Neural crest cell (in vitro differentiated cells): Measurements from ENCODE around the gene TANGO2. TPM values are rescaled to one million over a fixed set of nuclear protein-coding genes. Genes with fewer than 3 reads are reported as not detected.
A peak's percentile ranks its signal among the peaks of the same experiment; 100 is the strongest.

ENCODE experiments used
- DNase-seq: peaks from one replicate; pipeline ENCODE4 v3.0.0; 2021; ENCODE audit warnings: low read depth, mixed read lengths, low spot score
- H3K27ac Mint-ChIP-seq: one replicate; pipeline ENCODE4 v1.8.0; 2021; ENCODE audit warnings: mild to moderate bottlenecking, mixed read lengths; ENCODE audit not compliant: unreplicated experiment
- H3K27me3 Mint-ChIP-seq: 2 replicates; pipeline ENCODE4 v1.8.0; 2021; ENCODE audit warnings: low read depth, mild to moderate bottlenecking, mixed read lengths
- H3K36me3 Mint-ChIP-seq: 2 replicates; pipeline ENCODE4 v1.8.0; 2021; ENCODE audit warnings: low read depth, mild to moderate bottlenecking, mixed read lengths
- H3K4me1 Mint-ChIP-seq: 2 replicates; pipeline ENCODE4 v1.8.0; 2021; ENCODE audit warnings: mixed read lengths
- H3K4me3 Mint-ChIP-seq: one replicate; pipeline ENCODE4 v1.8.0; 2021; ENCODE audit warnings: mild to moderate bottlenecking, mixed read lengths
- H3K9me3 Mint-ChIP-seq: 2 replicates; pipeline ENCODE4 v1.8.0; 2021; ENCODE audit warnings: mixed read lengths
- total RNA-seq: library from RNA; stranded (reverse); gene quantifications from 2 replicates; pipeline ENCODE4 v1.2.1, GENCODE V29; 2021
- TF ChIP-seq, protein P1 (sequence below): fragments of 200-600 bp; sonication (generic); conservative IDR thresholded peaks from 2 replicates; pipeline ENCODE4 v1.5.0; 2021; ENCODE audit warnings: antibody characterized with exemption, mild to moderate bottlenecking

The TANGO2 gene
- total RNA-seq, 1 donor from 2014 or later: 13.4 TPM

GRCh38 chr22:20038574-20038973, 17.7 kb downstream of the TANGO2 start:
- DNase-seq: no peak
- TF ChIP-seq, protein P1, sequence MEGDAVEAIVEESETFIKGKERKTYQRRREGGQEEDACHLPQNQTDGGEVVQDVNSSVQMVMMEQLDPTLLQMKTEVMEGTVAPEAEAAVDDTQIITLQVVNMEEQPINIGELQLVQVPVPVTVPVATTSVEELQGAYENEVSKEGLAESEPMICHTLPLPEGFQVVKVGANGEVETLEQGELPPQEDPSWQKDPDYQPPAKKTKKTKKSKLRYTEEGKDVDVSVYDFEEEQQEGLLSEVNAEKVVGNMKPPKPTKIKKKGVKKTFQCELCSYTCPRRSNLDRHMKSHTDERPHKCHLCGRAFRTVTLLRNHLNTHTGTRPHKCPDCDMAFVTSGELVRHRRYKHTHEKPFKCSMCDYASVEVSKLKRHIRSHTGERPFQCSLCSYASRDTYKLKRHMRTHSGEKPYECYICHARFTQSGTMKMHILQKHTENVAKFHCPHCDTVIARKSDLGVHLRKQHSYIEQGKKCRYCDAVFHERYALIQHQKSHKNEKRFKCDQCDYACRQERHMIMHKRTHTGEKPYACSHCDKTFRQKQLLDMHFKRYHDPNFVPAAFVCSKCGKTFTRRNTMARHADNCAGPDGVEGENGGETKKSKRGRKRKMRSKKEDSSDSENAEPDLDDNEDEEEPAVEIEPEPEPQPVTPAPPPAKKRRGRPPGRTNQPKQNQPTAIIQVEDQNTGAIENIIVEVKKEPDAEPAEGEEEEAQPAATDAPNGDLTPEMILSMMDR: no peak
- Mint-ChIP-seq H3K4me3 (no peak overlapping the region), H3K27me3 (no peaks in the 10 kb centered on the region), H3K4me1 (peaks cover 14% of the 10 kb centered on the region), H3K9me3 (no peaks in the 10 kb centered on the region), H3K27ac (no peak overlapping the region), H3K36me3 (peaks cover 3% of the 10 kb centered on the region)

DNA sequence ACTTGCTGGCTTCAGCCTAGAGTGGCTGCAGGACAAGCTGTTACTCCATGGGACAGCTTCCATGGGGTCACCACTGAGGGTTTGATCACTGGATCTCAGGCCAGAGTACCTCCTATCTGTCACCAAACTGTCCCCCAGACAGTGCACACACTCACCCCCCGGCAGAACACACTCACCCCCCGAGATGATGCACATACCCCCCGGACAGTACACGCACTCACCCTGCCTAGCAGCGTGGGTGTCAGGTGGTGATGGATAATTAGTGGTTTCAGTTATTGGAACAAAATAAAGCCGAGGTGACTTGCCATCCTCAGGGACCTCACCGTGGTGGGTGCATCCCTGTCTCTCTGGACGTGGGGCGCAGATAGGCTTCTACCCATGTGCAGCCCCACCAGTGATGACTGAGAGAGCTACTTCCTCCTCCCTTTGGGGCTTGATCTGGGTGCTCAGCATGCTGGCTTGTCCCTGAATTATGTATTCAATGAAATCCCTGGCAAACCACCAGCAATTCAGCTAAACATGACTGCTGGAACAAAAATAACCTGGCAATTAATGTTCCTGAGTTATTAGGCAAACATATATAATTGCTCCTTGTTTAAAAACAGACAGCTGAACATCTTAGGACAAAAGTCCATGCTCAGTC, 18.9 kb downstream of the TANGO2 start:
- H3K27me3 Mint-ChIP-seq: no peaks in the 10 kb centered on the region
- peaks cover 3% of the 10 kb centered on the region for H3K36me3 Mint-ChIP-seq
- no peak overlapping the region for H3K27ac Mint-ChIP-seq

GRCh38 chr22:20040327-20041200, 19.7 kb downstream of the TANGO2 start:
- H3K27me3 Mint-ChIP-seq: no peaks in the 10 kb centered on the region
- H3K36me3 Mint-ChIP-seq: peaks cover 3% of the 10 kb centered on the region
- TF ChIP-seq, protein P1: no peak
- H3K27ac Mint-ChIP-seq: no peak overlapping the region
- H3K4me3 Mint-ChIP-seq: no peak overlapping the region
- DNase-seq: no peak
- H3K9me3 Mint-ChIP-seq: no peaks in the 10 kb centered on the region
- peaks cover 14% of the 10 kb centered on the region for H3K4me1 Mint-ChIP-seq

More for the DNA sequence above, 18.9 kb downstream of the TANGO2 start:
- no peak for DNase-seq
- Mint-ChIP-seq H3K4me3 (no peak overlapping the region), H3K4me1 (peaks cover 14% of the 10 kb centered on the region), H3K9me3 (no peaks in the 10 kb centered on the region)
- TF ChIP-seq, protein P1: no peak

GRCh38 chr22:20043057-20043996, 22.4 kb downstream of the TANGO2 start:
- H3K27ac Mint-ChIP-seq: peak overlapping the region; percentile 67
- H3K4me3 Mint-ChIP-seq: no peak overlapping the region
- peaks cover 4% of the 10 kb centered on the region for H3K4me1 Mint-ChIP-seq
- no peaks in the 10 kb centered on the region for H3K27me3 Mint-ChIP-seq
- peaks cover 6% of the 10 kb centered on the region for H3K36me3 Mint-ChIP-seq
- TF ChIP-seq, protein P1: no peak
- no peak for DNase-seq
- no peaks in the 10 kb centered on the region for H3K9me3 Mint-ChIP-seq

DNA sequence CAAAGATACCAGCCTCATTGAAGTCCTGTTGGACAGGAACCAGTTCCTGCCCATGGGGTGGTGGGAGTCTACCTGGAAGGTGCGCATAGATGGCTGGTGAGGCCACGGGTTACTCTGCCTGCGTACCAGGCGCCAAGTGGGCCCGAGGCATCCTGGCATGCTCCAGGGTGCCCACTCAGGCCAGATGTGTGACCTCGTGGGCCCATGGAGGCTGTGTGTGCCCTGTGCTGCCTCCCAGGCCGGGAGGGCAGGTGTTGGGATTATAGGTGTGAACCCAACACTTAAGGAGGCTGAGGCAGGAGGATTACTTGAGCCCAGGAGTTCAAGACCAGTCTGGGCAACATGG, 23.1 kb downstream of the TANGO2 start:
- H3K27ac Mint-ChIP-seq: peak overlapping the region; percentile 67

More for the DNA sequence above, 23.1 kb downstream of the TANGO2 start:
- no peak for DNase-seq
- Mint-ChIP-seq H3K9me3 (no peaks in the 10 kb centered on the region), H3K36me3 (peaks cover 13% of the 10 kb centered on the region), H3K4me3 (no peak overlapping the region), H3K4me1 (no peaks in the 10 kb centered on the region), H3K27me3 (no peaks in the 10 kb centered on the region)
- TF ChIP-seq, protein P1: no peak
